B cell (primary cell): ENCODE measurements around the gene TMC6.

ENCODE experiments used
- CTCF ChIP-seq: fragments of 200-600 bp; IDR thresholded peaks from one replicate; pipeline ENCODE4 v1.8.0; 2022; ENCODE audit warnings: antibody characterized with exemption, mild to moderate bottlenecking
- EZH2 ChIP-seq: IDR thresholded peaks from 2 replicates; pipeline ENCODE4 v1.6.1; 2012; ENCODE audit warnings: borderline replicate concordance, low read depth, mild to moderate bottlenecking, moderate library complexity, low read length; ENCODE audit not compliant: insufficient read depth, poor library complexity, severe bottlenecking

- TF ChIP-seq CTCF (no peak), EZH2 (no peak)
Measured at GRCh38 chr17:78111016-78111726, 17.4 kb downstream of the TMC6 start.
